ENCODE measurements around the gene CEP55. TPM values are rescaled to one million over a fixed set of nuclear protein-coding genes. Genes with fewer than 3 reads are reported as not detected.

Gene CEP55
- total and polyA plus RNA-seq, 4 donors, result under 0.01 to 4.1 (median 0.46) TPM

DNA sequence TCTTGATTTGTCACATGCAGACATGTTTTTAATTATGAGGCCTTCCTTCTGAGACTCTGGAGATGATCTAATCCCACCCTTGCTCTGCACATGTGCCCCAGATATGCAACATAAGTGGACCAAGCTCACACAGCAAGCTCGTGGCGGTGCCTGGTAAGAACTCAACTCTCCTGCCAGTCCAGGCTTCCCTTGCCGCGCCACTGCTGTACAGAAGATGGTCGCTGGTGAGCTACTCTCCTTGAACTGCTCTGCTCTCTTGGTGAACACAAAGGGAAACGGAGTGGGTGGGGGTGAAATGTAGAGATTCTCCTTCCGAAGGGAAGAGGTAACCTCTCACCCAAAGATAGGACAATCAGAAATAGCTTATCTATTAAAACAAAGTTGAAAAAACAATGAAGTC lies 39.9 kb upstream of the CEP55 start:
- Histone ChIP-seq H3K4me3 (ENCODE audit: low read depth in 1 of 3, low read length in 3 of 3) (no peak overlapping the region), H3K27ac (ENCODE audit: low read depth in 1 of 2, low read length in 2 of 2) (no peak overlapping the region), H3K9me3 (ENCODE audit: control insufficient read depth in 4 of 4, low read length in 3 of 4) (no peaks in the 10 kb centered on the region), H3K9ac (ENCODE audit: low read depth in 1 of 2, low read length in 2 of 2) (no peak overlapping the region), H3K4me1 (ENCODE audit: control insufficient read depth in 4 of 4, insufficient read depth in 4 of 4, low read length in 3 of 4) (peaks cover 0 to 6% (median 2%) of the 10 kb centered on the region in 4 donors), H3K27me3 (ENCODE audit: control insufficient read depth in 4 of 4, insufficient read depth in 4 of 4, low read length in 3 of 4) (no peaks in the 10 kb centered on the region), H3K36me3 (ENCODE audit: control insufficient read depth in 4 of 4, insufficient read depth in 3 of 4, low read depth in 1 of 4, low read length in 3 of 4) (no peaks in the 10 kb centered on the region)
- WGBS, result 86% methylated on average over 7 of the region's 7 CpGs
- TF ChIP-seq RAD21 (IDR thresholded peaks at IDR 0.05) (no peak), JUND (IDR thresholded peaks at IDR 0.05) (no peak), FOXA1 (IDR thresholded peaks at IDR 0.05) (no peak), FOXA2 (IDR thresholded peaks at IDR 0.05) (no peak), HNF4A (conservative IDR thresholded peaks at IDR 0.05) (no peak), HNF4G (IDR thresholded peaks at IDR 0.05) (no peak), SP1 (IDR thresholded peaks at IDR 0.05) (no peak), GABPA (IDR thresholded peaks at IDR 0.05 in 1 of 2, conservative IDR thresholded peaks at IDR 0.05 in 1 of 2) (no peak), REST (IDR thresholded peaks at IDR 0.05) (no peak), YY1 (IDR thresholded peaks at IDR 0.05) (no peak), RXRA (IDR thresholded peaks at IDR 0.05) (no peak), EGR1 (IDR thresholded peaks at IDR 0.05; ENCODE audit: low read depth in 2 of 2) (no peak), NR2F2 (IDR thresholded peaks at IDR 0.05) (no peak), TAF1 (conservative IDR thresholded peaks at IDR 0.05) (no peak), ZBTB33 (IDR thresholded peaks at IDR 0.05) (no peak)
- TF ChIP-seq, protein P1, sequence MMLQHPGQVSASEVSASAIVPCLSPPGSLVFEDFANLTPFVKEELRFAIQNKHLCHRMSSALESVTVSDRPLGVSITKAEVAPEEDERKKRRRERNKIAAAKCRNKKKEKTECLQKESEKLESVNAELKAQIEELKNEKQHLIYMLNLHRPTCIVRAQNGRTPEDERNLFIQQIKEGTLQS (IDR thresholded peaks at IDR 0.05), result no peak
- TF ChIP-seq, protein P2, sequence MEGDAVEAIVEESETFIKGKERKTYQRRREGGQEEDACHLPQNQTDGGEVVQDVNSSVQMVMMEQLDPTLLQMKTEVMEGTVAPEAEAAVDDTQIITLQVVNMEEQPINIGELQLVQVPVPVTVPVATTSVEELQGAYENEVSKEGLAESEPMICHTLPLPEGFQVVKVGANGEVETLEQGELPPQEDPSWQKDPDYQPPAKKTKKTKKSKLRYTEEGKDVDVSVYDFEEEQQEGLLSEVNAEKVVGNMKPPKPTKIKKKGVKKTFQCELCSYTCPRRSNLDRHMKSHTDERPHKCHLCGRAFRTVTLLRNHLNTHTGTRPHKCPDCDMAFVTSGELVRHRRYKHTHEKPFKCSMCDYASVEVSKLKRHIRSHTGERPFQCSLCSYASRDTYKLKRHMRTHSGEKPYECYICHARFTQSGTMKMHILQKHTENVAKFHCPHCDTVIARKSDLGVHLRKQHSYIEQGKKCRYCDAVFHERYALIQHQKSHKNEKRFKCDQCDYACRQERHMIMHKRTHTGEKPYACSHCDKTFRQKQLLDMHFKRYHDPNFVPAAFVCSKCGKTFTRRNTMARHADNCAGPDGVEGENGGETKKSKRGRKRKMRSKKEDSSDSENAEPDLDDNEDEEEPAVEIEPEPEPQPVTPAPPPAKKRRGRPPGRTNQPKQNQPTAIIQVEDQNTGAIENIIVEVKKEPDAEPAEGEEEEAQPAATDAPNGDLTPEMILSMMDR (IDR thresholded peaks at IDR 0.05; ENCODE audit: low read depth, low read length, missing input control), result no peak
- TF ChIP-seq, protein P3, sequence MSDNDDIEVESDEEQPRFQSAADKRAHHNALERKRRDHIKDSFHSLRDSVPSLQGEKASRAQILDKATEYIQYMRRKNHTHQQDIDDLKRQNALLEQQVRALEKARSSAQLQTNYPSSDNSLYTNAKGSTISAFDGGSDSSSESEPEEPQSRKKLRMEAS (IDR thresholded peaks at IDR 0.05), result no peak
- DNase-seq (ENCODE audit: low spot score), result no peak
